Right ventricle myocardium superior (tissue), 1 donor: ENCODE measurements around the gene DHX8. TPM values are rescaled to one million over a fixed set of nuclear protein-coding genes. Genes with fewer than 3 reads are reported as not detected.
A peak's percentile ranks its signal among the peaks of the same experiment; 100 is the strongest.

ENCODE experiments used
- ATAC-seq: fragments of 200-7000 bp; cut with Tn5 transposase; one replicate; pipeline ENCODE4 v1.9.1; 2020; ENCODE audit warnings: mild to moderate bottlenecking; ENCODE audit not compliant: poor library complexity
- DNase-seq: peaks from one replicate; pipeline ENCODE4 v3.0.0-alpha.2; 2020
- intact Hi-C: fragments of 100-400 bp; cut with DNase I; formaldehyde crosslinking; loops from one replicate; pipeline ENCODE4 v1.11.2; 2022
- total RNA-seq: library from RNA; stranded (reverse); fragmentation: NEBNext Ultra II Directional; extraction: Animal tissue kit (Norgen Biotek cat#: 25700); gene quantifications from one replicate; pipeline ENCODE4 v1.2.1, GENCODE V29; 2021
- donor health status: DM: no; HTN: yes; CAD: no; lungs with severe emphysema.

DHX8 gene
- total RNA-seq, 1 donor from 2014 or later: 26.1 TPM

- intact Hi-C loops: no loop called here
- DNase-seq (no peak), ATAC-seq (no peak)
These were observed 52.6 kb downstream of the DHX8 start for GRCh38 chr17:43536236-43536992.

GRCh38 chr17:43540821-43541674, 57.3 kb downstream of the DHX8 start:
- DNase-seq (no peak), ATAC-seq (no peak)
- intact Hi-C loops: no loop called here

- DNase-seq (no peak), ATAC-seq (no peak)
- intact Hi-C loops: no loop called here
These were observed 59.1 kb downstream of the DHX8 start for GRCh38 chr17:43542859-43543258.

GRCh38 chr17:43543300-43543699, 59.5 kb downstream of the DHX8 start:
- no peak for ATAC-seq
- DNase-seq: no peak
- intact Hi-C loops: no loop called here

GRCh38 chr17:43543771-43544575, 60.2 kb downstream of the DHX8 start:
- ATAC-seq (no peak), DNase-seq (no peak)
- intact Hi-C loops: no loop called here

- ATAC-seq: peak; percentile 42
- intact Hi-C loops: no loop called here
- DNase-seq: peak; percentile 46
These were observed 61.5 kb downstream of the DHX8 start for GRCh38 chr17:43545383-43545632.

- intact Hi-C loops: no loop called here
- DNase-seq: peak; percentile 95
- ATAC-seq: peak; percentile 97
These were observed 62.8 kb downstream of the DHX8 start, which contains the start of gene ETV4 for GRCh38 chr17:43546319-43547188. Gene ETV4, minus strand, starts transcription at chr17:43546340. Its CDS starts 723 bp downstream, at chr17:43545617.

- DNase-seq (no peak), ATAC-seq (no peak)
- intact Hi-C loops: no loop called here
These were observed 63.4 kb downstream of the DHX8 start for GRCh38 chr17:43547189-43547550.

- ATAC-seq (no peak), DNase-seq (no peak)
- intact Hi-C loops: no loop called here
These were observed 64.0 kb downstream of the DHX8 start for GRCh38 chr17:43547659-43548256.

GRCh38 chr17:43548689-43549379, 65.1 kb downstream of the DHX8 start:
- DNase-seq: no peak
- ATAC-seq: no peak
- intact Hi-C loops: no loop called here

GRCh38 chr17:43549496-43549895, 65.7 kb downstream of the DHX8 start:
- intact Hi-C loops: no loop called here
- DNase-seq (no peak), ATAC-seq (no peak)

GRCh38 chr17:43550754-43551153, 67.0 kb downstream of the DHX8 start:
- no peak for DNase-seq
- ATAC-seq: no peak
- intact Hi-C loops: no loop called here

- no peak for DNase-seq
- intact Hi-C loops: no loop called here
- peak; percentile 86 for ATAC-seq
These were observed 68.6 kb downstream of the DHX8 start for GRCh38 chr17:43552229-43552837.

GRCh38 chr17:43553573-43553972, 69.8 kb downstream of the DHX8 start:
- DNase-seq (no peak), ATAC-seq (no peak)
- intact Hi-C loops: no loop called here

GRCh38 chr17:43554857-43555256, 71.1 kb downstream of the DHX8 start:
- no peak for DNase-seq
- ATAC-seq: no peak
- intact Hi-C loops: no loop called here

GRCh38 chr17:43556292-43556691, 72.5 kb downstream of the DHX8 start:
- intact Hi-C loops: no loop called here
- no peak for DNase-seq
- peak; percentile 30 for ATAC-seq

- intact Hi-C loops: no loop called here
- ATAC-seq: no peak
- no peak for DNase-seq
These were observed 75.0 kb downstream of the DHX8 start for GRCh38 chr17:43558805-43559160.
